K562 (cell line): ENCODE data around the gene ZNF768. TPM values are rescaled to one million over a fixed set of nuclear protein-coding genes. Genes with fewer than 3 reads are reported as not detected.

Experiments
- KDM2B ChIP-seq: fragments of 250-450 bp; sonication (Bioruptor Pico); IDR thresholded peaks from 2 replicates; pipeline ENCODE4 v1.8.0; 2021; ENCODE audit warnings: mild to moderate bottlenecking, moderate library complexity
- RBFOX2 ChIP-seq: fragments of 200-400 bp; formaldehyde crosslinking; IDR thresholded peaks from 2 replicates; pipeline ENCODE4 v1.6.1; 2017; ENCODE audit warnings: low read depth, mild to moderate bottlenecking, low read length, moderate library complexity
- SMAD4 ChIP-seq: fragments of 250-450 bp; sonication (Bioruptor Pico); conservative IDR thresholded peaks from 2 replicates; pipeline ENCODE4 v1.8.0; 2021; ENCODE audit warnings: inconsistent platforms, mild to moderate bottlenecking, moderate library complexity
- polyA plus RNA-seq, 8 experiments: library from polyadenylated mRNA; depleted of rRNA in 4 of 8; stranded (reverse) in 5 of 8; unstranded in 3 of 8; fragments of >200 nt; fragmentation: Nextera tagmentation in 2 of 8; fragmentation: Illumina TruSeq in 1 of 8; extraction: Ambion mirVana in 2 of 8; extraction: Trizol in 1 of 8; gene quantifications; 2 replicates each; pipeline versions ENCODE4 v1.2.1 to v1.2.3, GENCODE V29; 2011 to 2014; ENCODE audit warnings: inconsistent platforms in 1 of 8, missing spikeins in 1 of 8
- total RNA-seq, 7 experiments: library from RNA; depleted of rRNA in 6 of 7; stranded (reverse); fragments of >200 nt in 6 of 7; fragmentation: Illumina TruSeq in 2 of 7; extraction: Trizol in 2 of 7; gene quantifications; 2 replicates each; pipeline versions ENCODE4 v1.2.1 to v1.2.3, GENCODE V29; 2011 to 2021; ENCODE audit warnings: low replicate concordance in 1 of 7
- TF ChIP-seq, protein P1 (sequence below): fragments of 450-650 bp; IDR thresholded peaks from 2 replicates; pipeline ENCODE4 v1.6.1; 2016; ENCODE audit warnings: mild to moderate bottlenecking, moderate library complexity
- TF ChIP-seq, protein P2 (sequence below): sonication (generic); formaldehyde crosslinking; IDR thresholded peaks from 2 replicates; pipeline ENCODE4 v1.9.0; 2022; ENCODE audit warnings: mild to moderate bottlenecking, missing genetic modification reagents

Gene ZNF768
- total and polyA plus RNA-seq, 9 of the 15 experiments (the other 6 are each of a cell fraction or from before 2014, with no cell fraction given), result 0.13 to 50.7 (median 26.9) TPM

DNA sequence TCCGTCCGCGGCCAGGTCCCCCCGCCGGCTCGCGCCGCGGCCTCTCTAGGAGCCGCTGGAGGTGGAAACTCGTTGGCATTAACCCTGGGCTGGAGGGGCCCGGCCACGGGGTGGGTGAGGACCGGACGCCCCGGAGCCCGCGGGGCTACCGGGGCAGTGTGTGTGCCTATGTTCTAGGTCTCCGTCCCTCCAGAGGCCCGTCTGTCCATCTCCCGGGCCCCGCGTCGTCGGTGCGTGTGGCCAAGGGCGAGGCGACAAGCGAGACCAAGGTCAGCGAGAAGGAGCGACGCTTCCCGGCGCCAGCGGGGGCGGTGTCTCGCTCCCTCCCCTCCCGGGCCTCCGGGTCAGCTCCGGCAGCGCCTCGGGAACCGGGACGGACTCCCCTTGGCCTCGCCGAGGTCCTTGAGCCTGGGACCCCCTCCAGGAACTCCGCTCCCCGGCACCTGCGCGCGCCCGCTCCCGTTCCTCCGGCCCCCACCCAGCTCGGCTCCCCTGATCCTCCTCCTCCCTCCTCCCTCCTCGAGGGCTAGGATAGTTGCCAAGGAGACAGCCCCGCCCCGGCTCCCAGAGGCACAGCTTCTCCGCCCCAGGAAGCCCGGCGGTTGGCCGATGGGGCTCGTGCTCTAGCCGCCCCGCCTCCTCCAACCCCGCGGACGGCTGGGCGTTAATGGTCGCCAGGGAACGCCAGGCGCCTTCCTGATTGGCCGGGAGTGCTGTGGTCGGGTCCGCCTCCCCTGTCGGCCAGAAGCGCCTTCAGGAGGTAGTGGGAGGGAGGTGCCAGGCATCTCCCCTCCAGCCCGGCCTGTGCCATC is 663 bp upstream of the ZNF768 start (continued):
- TF ChIP-seq, protein P1, sequence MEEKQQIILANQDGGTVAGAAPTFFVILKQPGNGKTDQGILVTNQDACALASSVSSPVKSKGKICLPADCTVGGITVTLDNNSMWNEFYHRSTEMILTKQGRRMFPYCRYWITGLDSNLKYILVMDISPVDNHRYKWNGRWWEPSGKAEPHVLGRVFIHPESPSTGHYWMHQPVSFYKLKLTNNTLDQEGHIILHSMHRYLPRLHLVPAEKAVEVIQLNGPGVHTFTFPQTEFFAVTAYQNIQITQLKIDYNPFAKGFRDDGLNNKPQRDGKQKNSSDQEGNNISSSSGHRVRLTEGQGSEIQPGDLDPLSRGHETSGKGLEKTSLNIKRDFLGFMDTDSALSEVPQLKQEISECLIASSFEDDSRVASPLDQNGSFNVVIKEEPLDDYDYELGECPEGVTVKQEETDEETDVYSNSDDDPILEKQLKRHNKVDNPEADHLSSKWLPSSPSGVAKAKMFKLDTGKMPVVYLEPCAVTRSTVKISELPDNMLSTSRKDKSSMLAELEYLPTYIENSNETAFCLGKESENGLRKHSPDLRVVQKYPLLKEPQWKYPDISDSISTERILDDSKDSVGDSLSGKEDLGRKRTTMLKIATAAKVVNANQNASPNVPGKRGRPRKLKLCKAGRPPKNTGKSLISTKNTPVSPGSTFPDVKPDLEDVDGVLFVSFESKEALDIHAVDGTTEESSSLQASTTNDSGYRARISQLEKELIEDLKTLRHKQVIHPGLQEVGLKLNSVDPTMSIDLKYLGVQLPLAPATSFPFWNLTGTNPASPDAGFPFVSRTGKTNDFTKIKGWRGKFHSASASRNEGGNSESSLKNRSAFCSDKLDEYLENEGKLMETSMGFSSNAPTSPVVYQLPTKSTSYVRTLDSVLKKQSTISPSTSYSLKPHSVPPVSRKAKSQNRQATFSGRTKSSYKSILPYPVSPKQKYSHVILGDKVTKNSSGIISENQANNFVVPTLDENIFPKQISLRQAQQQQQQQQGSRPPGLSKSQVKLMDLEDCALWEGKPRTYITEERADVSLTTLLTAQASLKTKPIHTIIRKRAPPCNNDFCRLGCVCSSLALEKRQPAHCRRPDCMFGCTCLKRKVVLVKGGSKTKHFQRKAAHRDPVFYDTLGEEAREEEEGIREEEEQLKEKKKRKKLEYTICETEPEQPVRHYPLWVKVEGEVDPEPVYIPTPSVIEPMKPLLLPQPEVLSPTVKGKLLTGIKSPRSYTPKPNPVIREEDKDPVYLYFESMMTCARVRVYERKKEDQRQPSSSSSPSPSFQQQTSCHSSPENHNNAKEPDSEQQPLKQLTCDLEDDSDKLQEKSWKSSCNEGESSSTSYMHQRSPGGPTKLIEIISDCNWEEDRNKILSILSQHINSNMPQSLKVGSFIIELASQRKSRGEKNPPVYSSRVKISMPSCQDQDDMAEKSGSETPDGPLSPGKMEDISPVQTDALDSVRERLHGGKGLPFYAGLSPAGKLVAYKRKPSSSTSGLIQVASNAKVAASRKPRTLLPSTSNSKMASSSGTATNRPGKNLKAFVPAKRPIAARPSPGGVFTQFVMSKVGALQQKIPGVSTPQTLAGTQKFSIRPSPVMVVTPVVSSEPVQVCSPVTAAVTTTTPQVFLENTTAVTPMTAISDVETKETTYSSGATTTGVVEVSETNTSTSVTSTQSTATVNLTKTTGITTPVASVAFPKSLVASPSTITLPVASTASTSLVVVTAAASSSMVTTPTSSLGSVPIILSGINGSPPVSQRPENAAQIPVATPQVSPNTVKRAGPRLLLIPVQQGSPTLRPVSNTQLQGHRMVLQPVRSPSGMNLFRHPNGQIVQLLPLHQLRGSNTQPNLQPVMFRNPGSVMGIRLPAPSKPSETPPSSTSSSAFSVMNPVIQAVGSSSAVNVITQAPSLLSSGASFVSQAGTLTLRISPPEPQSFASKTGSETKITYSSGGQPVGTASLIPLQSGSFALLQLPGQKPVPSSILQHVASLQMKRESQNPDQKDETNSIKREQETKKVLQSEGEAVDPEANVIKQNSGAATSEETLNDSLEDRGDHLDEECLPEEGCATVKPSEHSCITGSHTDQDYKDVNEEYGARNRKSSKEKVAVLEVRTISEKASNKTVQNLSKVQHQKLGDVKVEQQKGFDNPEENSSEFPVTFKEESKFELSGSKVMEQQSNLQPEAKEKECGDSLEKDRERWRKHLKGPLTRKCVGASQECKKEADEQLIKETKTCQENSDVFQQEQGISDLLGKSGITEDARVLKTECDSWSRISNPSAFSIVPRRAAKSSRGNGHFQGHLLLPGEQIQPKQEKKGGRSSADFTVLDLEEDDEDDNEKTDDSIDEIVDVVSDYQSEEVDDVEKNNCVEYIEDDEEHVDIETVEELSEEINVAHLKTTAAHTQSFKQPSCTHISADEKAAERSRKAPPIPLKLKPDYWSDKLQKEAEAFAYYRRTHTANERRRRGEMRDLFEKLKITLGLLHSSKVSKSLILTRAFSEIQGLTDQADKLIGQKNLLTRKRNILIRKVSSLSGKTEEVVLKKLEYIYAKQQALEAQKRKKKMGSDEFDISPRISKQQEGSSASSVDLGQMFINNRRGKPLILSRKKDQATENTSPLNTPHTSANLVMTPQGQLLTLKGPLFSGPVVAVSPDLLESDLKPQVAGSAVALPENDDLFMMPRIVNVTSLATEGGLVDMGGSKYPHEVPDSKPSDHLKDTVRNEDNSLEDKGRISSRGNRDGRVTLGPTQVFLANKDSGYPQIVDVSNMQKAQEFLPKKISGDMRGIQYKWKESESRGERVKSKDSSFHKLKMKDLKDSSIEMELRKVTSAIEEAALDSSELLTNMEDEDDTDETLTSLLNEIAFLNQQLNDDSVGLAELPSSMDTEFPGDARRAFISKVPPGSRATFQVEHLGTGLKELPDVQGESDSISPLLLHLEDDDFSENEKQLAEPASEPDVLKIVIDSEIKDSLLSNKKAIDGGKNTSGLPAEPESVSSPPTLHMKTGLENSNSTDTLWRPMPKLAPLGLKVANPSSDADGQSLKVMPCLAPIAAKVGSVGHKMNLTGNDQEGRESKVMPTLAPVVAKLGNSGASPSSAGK, result no peak
- no peak for TF ChIP-seq KDM2B (CRISPR knock-in tag)
- TF ChIP-seq, protein P2, sequence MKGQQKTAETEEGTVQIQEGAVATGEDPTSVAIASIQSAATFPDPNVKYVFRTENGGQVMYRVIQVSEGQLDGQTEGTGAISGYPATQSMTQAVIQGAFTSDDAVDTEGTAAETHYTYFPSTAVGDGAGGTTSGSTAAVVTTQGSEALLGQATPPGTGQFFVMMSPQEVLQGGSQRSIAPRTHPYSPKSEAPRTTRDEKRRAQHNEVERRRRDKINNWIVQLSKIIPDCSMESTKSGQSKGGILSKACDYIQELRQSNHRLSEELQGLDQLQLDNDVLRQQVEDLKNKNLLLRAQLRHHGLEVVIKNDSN (CRISPR knock-in tag), result peak; percentile 80
- peak; percentile 93 for TF ChIP-seq RBFOX2
- peak; percentile 92 for TF ChIP-seq SMAD4
